ENCODE measurements around the gene TOB1.

The TOB1 gene

DNA sequence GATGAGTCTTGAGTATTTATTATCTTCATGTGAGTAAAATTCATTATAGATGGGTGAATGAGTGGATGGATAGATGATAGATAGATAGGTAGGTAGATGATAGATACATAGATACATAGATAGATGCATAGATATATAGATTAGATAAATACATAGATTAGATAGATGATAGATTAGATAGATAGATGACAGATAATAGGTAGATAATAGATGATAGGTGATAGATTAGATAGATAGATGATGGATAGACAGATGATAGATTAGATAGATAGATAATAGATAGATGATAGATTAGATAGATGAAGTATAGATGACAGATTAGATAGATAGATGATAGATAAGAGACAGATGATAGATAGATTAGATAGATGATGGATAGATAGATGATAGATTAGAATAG lies 52.6 kb downstream of the TOB1 start:
- H3K4me3 ChIP-seq (ENCODE audit: low read length), result no peak overlapping the region
- TF ChIP-seq, protein P1, sequence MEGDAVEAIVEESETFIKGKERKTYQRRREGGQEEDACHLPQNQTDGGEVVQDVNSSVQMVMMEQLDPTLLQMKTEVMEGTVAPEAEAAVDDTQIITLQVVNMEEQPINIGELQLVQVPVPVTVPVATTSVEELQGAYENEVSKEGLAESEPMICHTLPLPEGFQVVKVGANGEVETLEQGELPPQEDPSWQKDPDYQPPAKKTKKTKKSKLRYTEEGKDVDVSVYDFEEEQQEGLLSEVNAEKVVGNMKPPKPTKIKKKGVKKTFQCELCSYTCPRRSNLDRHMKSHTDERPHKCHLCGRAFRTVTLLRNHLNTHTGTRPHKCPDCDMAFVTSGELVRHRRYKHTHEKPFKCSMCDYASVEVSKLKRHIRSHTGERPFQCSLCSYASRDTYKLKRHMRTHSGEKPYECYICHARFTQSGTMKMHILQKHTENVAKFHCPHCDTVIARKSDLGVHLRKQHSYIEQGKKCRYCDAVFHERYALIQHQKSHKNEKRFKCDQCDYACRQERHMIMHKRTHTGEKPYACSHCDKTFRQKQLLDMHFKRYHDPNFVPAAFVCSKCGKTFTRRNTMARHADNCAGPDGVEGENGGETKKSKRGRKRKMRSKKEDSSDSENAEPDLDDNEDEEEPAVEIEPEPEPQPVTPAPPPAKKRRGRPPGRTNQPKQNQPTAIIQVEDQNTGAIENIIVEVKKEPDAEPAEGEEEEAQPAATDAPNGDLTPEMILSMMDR (conservative IDR thresholded peaks at IDR 0.05; ENCODE audit: low read length), result no peak
- DNase-seq (ENCODE audit: low read depth), result no peak

Data from AG10803 (cell line).